HL-60/S4 (cell line): ENCODE results near the gene LMO7.
"Not testable (repeated sequence)": the region's sequence is repeated elsewhere in the genome, so short reads cannot be mapped to it uniquely, and the experiment has no call there.

Source experiments
- in situ Hi-C: fragments of 300-500 bp; cut with MboI; formaldehyde crosslinking; loops from 2 replicates; pipeline ENCODE4 v1.14.3; 2022; ENCODE audit warnings: low sequenced_read_pairs

Gene LMO7

DNA sequence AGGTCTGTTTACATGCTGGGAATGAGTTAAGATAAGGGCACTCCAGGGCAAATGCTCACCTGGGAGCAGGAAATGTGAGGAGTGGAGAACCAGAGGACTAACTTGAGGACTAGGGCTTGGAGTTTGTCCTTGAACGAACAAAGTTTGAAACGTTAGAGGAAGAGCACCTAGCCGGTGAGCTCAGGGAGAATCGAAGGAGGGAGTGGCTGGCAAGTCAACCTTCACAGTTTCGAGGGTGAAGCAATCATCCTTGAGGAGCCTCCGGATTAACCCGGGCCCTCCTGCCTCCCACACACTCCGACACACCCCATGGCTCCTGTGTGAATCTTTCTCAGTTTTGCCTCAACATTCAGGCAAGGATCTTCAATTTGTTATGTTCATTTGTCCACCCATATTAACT lies 58.6 kb downstream of the LMO7 start:
- in situ Hi-C loops, result loop anchor here (10.0 to 25.0 kb wide), 3 partner anchors 168 to 1210 kb away; no protein-coding TSS in a partner anchor

DNA sequence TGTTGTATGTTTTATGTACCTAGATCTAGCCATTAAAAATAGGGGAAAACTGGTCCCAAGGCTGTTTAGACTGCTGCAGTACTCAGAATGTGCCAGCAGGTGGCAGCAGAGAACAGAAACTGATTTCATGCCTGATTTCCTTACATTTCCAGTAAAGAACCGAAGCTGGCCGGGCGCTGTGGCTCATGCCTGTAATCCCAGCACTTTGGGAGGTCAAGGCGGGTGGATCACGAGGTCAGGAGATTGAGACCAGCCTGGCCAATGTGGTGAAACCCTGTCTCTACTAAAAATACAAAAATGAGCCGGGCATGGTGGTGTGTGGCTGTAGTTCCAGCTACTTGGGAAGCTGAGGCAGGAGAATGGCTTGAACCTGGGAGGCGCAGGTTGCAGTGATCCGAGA lies 59.8 kb downstream of the LMO7 start:
- in situ Hi-C loops, result loop anchor here (10.0 to 25.0 kb wide), 3 partner anchors 166 to 1209 kb away; no protein-coding TSS in a partner anchor

DNA sequence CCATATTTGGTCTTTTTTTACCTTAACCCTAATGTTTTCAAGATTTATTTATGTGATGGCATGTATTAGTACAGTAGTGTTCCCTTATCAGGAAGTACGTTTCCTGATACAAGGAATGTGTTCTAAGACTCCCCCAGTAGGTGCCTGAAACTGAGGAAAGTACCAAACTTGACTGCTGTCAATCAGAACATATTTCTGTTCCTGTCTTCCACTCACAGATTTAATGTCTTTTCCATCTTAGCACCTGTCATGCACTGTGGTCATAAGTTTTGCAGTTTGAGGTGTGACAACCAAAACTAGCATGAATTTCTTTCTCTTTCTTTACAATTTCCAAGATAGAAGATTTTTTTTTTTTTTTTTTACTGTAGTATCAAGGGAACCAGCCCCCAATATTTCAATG lies 62.9 kb downstream of the LMO7 start:
- in situ Hi-C loops, result loop anchor here (10.0 to 25.0 kb wide), 3 partner anchors 163 to 1206 kb away; no protein-coding TSS in a partner anchor

DNA sequence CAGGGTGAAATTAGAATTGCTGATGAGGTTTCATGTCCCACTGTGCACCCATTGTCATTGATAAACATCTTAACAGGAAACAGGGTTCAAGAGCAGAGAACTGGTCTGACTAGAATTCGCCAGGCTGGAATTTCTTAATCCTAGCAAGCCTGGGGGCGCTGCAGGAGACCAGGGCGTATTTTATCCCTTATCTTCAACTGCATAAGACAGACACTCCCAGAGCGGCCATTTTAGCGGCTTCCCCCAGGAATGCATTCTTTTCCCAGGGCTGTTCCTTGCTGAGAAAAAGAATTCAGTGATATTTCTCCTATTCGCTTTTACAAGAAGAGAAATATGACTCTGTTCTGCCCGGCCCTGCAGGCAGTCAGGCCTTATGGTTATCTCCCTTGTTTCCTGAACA lies 63.6 kb downstream of the LMO7 start:
- in situ Hi-C loops, result loop anchor here (10.0 to 25.0 kb wide), 3 partner anchors 163 to 1205 kb away; no protein-coding TSS in a partner anchor

DNA sequence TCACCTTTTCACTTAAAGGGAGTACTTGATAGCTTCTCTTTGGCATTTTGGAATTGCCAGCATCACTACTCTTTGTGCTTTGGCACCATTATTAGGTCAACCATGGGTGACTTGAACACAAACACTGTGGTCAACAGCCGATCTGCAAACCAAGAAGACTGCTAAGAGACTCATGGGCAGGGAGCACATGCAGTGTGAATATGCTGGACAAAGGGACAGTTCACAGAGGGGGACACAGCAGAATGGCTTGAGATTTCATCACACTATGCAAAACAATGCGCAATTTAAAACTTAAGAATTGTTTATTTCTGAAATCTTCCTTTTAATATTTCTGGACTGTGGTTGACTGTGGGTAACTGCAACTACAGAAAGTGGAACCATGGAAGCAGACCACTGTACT lies 64.4 kb downstream of the LMO7 start:
- in situ Hi-C loops, result no loop called here

DNA sequence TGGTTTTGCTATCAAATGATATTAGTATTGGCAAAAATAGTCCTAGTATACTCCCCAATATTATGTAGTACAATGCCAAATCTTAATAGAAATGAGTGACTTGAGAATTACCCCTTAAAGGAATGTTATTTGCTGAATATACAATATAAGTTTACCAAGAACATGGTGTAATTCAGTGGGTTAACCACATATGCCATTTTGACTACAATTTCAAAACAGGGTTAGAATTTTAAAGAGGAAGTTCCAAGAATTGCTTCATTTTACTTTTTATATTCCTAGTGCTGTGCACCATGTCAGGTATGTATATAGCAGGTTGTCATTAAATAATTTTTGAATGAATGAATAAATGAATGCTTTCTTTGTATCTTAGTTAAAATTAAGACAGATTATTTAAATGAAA lies 66.3 kb downstream of the LMO7 start:
- in situ Hi-C loops, result no loop called here

DNA sequence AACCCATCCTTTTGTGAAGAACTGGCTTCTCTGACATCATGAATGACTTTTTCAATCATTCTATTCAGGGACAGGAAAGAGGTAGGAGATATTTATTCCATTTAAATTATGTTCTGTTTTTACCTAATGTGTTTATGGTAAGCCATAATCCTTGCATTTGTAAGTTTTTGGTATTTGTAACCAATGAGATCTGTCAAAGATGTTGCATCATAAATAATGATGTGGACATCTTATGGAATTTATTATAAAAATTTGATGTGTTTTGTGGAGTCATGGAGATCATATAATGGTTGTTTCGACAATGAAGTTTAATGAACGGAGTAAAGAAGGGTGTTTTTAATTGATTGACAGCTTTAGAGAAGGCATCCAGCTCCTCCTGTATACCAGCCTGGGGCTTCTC lies 67.6 kb downstream of the LMO7 start:
- in situ Hi-C loops, result no loop called here

DNA sequence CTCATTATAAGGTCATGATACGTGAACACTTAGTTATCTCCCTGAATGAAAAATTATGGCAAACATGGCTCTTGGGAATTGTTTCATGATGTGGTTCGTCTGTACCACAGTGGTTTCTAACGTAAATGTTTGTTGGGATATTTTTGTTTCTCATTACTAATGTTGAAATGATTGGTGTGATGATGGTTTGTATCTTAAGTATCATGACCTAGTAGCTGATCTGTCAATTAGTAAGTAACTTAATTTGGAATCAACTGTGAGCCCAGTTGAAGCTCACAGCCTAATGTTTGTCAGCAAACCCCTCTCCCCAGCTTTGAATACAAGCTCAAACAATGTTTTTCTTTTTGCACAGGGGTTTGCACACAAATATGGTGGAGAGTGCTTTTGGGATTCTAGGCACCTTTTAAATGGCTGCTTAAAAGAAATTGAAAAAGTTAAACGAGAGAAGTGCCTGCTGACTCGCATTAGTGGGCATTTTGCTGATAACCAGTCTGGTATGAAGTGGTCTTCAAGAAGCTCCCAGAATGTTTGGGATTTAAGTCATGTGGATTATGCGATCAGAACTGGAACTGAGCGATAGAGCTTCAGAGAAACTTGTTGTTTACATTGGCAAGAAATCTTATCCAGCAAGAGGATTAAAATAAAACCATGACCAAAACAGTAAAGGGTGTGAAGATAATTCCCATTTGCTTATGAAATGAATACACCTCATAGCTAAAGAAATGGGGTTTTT lies 68.2 kb downstream of the LMO7 start:
- in situ Hi-C loops, result no loop called here

DNA sequence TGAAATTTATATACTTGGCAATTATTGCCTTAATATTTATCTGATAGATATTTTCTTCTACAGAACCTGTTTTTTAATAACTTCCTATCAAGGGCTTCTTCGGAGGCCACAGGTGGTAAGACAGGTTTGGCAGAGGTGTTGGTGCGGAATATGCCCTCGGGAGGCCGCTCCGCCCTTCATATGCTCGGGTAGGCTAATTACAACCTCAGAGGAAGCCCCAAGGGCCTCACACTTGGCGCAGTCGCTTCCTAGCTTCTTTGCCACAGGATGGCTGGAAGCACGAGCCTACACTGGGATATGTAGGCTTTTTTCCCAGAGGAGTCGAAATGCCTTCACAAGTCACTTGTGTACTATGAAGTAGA lies 68.8 kb downstream of the LMO7 start:
- in situ Hi-C loops, result no loop called here

DNA sequence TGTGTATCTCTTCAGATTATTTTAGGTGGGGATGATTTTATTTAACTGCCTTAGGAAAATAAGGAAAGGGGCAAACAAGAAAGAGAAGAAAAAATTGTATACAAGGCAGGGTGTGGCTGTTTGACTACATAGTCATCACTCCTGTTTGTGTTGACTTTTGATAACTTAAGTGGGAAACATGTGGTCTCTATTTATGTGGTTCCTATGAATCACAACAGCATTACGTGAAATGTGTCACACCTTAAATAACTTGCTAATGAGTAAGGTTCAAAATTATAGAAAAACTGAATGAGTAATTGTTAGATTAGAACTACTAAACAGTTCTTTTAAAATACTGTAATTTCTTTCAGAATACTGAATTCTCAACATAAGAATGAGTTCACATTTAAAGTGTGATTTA lies 69.3 kb downstream of the LMO7 start:
- in situ Hi-C loops, result no loop called here

DNA sequence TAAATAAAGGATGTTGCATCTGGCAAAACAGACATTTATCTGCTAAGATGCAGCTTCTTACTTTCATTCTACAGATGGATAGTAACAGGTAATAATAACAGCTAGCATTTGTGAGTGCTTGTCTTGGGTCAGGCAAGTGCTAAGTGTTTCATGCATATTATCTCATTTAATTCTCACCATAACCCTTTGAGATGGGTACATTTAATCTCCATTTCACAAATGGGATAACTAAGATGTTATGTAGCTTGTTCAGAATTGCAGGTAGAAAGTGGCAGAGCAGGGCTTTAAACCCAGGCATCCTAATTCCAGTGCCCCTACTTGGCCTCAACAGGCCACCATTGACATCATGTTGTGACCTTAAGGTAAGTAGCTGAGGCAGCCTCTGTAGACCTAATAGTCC lies 69.8 kb downstream of the LMO7 start:
- in situ Hi-C loops, result no loop called here

DNA sequence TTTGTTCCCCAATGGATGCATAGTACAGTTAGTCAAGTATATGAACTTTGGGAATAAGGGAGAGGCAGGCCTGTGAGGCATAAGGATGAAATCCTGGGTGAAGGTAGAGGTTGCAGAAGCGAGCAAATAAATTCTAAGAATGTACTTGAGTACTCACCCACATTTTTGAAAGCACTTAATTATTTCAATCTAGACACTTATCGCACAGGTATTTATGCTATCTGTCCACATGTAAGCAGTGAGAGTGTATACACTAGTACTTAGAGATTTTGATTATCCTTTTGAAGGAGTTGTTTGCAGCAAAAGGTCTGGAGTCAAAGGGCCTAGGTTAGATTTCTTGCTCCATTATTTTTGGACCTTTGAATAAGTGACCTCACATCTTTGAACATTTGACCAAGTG lies 77.7 kb downstream of the LMO7 start:
- in situ Hi-C loops, result no loop called here

DNA sequence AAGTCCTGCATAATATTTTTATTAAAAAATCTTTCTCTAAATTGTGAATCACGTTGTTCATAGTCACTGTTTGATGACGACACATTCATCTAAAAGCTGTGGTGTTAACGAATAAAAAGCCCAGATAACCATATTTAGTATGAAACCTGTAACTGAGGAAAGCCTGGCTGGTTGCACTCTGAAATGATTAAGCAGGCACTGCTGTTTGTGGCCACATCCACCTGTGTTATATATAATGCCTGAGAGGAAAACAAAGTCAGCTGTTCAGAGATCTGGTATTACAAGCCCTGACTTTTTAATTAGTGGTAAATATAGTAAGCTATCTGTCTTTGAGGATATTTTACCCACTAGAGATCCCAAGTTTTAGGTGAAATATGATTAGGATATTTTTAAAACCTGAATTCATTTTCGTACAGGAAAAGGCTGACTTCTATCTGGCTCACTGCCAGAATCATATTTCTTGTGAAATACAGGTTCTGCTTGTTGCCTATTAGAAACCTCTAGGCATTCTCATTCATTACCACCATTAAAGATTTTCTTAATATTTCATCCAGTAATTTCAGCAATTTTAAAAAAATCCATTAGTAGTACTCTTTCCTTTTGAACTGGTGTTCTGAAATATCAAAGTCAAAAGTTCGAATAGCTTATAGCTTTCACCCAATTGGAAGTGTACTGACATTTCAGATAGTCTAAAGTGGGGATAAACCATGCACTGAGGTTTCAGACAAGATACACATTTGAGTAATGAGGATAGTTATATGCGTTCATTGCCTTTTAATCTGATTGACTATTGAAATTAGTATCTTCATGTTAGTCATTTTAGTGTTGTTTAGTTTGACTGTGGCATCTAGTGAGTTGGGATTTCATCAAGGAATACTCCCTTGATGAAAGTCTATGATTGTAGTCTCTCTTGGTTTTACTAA lies 79.7 kb downstream of the LMO7 start:
- in situ Hi-C loops, result no loop called here

DNA sequence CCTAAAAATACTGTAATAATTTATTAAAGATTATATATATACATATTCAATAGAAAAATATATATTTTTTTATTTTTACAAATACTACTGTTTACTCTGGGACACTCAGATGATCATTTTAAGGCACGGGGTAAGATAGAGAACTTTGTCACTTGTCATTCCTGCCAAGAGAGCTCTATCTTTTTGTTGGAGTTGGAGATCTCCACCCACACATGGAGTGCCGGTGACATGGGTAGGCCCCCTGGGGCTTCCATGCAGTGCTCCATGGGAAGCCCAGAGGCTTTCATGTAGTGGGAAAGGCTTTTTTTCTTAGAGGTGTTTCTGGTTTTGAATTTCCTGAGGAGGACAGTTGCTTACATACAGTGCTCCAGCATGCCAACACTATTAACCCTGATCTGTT lies 81.4 kb downstream of the LMO7 start:
- in situ Hi-C loops, result no loop called here

DNA sequence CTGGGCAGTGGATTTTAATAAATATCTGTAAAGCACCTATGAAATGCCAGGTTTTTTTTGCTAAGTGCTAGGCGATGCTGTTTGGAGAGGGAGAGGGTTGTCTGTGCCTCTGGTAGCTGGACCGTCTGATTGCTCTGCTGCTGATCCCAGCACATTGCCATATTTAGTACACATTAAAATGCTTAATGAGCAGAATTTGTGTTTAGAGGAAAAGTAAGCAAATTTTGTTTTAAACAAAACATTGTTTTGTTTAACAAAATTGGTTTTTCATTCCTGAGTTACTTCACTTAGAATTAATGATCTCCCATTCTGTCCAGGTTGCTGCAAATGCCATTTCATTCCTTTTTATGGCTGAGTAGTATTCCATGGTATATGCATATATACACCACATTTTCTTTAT lies 85.2 kb downstream of the LMO7 start:
- in situ Hi-C loops, result no loop called here

DNA sequence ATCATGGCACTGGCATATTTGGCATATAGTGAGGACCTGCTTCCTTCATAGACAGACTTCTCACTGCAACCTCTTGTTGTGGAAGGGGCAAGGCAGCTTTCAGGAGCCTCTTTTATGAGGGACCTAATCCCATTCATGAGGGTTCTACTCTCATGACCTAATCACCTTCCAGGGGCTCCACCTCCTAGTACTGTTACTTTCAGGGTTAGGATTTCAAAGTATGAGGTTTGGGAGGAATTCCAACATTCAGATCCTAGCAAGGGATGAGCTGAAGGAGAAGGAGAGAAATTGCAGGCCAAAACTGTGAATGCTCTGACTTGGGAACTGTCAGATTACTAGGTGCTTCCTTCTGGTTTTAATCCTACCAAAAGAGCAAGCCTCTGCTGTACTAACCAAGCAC lies 87.8 kb downstream of the LMO7 start:
- in situ Hi-C loops, result no loop called here

DNA sequence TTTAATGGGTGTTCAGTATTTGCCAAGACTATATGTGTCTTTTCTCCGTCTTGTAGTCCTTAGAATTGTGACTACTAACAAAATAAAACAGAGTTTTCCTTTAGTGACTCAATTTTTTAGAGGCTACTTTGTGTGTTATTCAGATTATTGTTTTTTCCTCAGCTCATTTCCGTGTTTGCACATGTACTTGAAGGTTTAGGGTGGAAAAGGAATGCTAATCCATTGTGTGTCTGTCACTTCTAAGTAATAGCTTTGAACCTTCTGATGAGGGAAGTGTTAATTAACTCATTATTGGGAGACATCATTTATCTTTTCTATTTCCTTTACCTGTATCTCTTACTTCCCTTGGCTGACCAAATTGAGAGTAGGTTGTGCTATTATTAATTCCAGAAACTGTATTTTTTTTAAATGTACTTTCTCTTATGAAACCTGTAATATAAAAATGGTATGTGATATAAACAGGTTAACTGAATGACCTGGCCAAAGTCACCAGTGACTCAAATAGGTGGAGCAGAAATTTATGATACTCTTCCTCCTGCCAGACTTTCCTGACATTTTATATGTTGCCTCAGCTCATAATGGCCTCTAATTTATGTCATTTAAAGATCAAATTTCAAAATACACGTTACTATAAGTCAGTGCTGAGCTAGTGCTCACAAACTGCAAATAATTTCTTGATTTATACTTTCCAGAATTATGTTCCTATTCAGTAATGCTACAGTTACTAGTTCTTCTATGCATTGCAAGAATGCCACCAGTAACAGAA lies 88.8 kb downstream of the LMO7 start:
- in situ Hi-C loops, result no loop called here

DNA sequence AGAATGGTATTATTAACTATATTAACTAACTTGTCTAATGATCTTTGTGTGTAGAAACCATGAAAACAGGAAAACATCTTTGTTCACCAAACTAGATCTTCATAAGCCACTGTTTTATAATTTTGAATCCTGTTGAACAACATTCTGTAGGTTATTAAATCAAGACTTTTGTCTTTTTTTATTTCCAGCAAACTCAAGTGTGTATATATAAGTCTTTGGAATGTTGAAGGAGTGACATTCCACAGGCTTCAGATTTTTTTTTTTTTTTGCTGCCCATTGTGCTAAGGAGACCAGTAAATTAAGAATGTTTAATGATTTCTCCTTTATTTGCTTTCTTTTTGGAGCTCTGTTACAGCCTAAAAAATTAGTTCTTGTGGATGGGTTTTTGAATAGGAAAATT lies 89.6 kb downstream of the LMO7 start:
- in situ Hi-C loops, result no loop called here

DNA sequence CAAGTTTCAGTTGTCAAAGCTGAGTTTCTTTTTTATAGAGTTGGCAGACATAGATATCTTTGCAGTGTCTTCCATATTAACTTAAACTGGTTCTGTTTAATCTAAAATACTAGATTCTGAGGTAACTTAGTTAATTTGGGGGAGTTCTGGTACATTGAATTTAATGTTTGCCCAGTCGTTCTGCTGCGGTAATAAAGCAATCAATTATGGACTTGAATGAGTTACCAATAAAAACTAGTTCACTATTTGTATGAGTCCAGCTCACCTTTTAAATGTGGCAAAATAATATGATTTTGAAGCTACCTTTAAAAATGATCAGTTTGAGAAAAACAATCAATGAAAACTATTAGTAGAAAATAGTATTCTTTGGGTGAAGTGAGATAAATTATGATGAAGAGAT lies 90.2 kb downstream of the LMO7 start:
- in situ Hi-C loops, result no loop called here

DNA sequence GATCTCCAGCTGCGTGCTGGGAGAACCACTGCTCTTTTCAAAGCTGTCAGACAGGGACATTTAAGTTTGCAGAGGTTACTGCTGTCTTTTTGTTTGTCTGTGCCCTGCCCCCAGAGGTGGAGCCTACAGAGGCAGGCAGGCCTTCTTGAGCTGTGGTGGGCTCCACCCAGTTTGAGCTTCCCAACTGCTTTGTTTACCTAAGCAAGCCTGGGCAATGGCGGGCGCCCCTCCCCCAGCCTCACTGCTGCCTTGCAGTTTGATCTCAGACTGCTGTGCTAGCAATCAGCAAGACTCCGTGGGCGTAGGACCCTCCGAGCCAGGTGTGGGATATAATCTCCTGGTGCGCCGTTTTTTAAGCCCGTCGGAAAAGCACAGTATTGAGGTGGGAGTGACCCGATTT lies 97.0 kb downstream of the LMO7 start:
- in situ Hi-C loops, result not testable (repeated sequence)

DNA sequence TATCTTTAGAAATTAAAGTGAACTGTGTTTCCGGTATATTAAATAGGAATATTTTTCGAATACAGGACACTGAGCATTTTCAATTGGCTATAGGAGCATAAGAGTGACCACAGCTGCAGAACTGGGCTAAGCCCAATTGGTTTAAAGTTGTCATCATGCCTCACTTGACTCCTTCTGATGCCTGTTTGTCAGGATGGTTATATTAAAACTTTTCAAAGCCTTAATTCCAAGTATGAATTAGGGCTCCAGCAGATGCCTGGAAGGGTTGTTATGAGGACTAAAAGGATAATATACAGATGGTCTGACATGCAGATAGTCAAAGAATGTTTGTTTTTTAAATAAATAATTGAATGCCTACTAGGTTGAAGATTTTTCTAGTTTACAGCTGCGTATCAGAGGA lies 100.0 kb downstream of the LMO7 start:
- in situ Hi-C loops, result no loop called here
